Activated naive CD4-positive, alpha-beta T cell treated with anti-CD3 and anti-CD28 coated beads, Interleukin-2, amount 50 U/mL, for 16 hours (primary cell): ENCODE measurements around the gene PPBP.

Experiments used
- DNase-seq: peaks from one replicate; pipeline ENCODE4 v3.0.0-alpha.2; 2020

Gene PPBP

GRCh38 chr4:73988061-73988460 is at the start of gene PPBP:
Gene PPBP (minus strand): TSS chr4:73988190. CDS start chr4:73988103, 87 bp downstream.
- DNase-seq, result no peak

- DNase-seq, result no peak
Measured at GRCh38 chr4:74037076-74037955, 49.3 kb upstream of the PPBP start.

GRCh38 chr4:74033739-74034138 is 45.7 kb upstream of the PPBP start:
- no peak for DNase-seq

GRCh38 chr4:74032064-74032463 is 44.1 kb upstream of the PPBP start:
- DNase-seq, result no peak

GRCh38 chr4:74031576-74031975 is 43.6 kb upstream of the PPBP start:
- DNase-seq, result no peak

GRCh38 chr4:74030285-74030684 is 42.3 kb upstream of the PPBP start:
- DNase-seq, result no peak

GRCh38 chr4:74028504-74028903 is 40.5 kb upstream of the PPBP start:
- DNase-seq, result no peak

GRCh38 chr4:74023709-74024108 is 35.7 kb upstream of the PPBP start:
- DNase-seq, result no peak

GRCh38 chr4:74021601-74022000 is 33.6 kb upstream of the PPBP start:
- no peak for DNase-seq

- no peak for DNase-seq
Measured at GRCh38 chr4:74018771-74019170, 30.8 kb upstream of the PPBP start.

GRCh38 chr4:74018116-74018515 is 30.1 kb upstream of the PPBP start:
- no peak for DNase-seq

GRCh38 chr4:74016068-74016467 is 28.1 kb upstream of the PPBP start:
- DNase-seq, result no peak

- DNase-seq, result no peak
Measured at GRCh38 chr4:74015126-74015780, 27.3 kb upstream of the PPBP start.

GRCh38 chr4:74014332-74014731 is 26.3 kb upstream of the PPBP start:
- no peak for DNase-seq

GRCh38 chr4:74013264-74013663 is 25.3 kb upstream of the PPBP start:
- no peak for DNase-seq

- DNase-seq, result no peak
Measured at GRCh38 chr4:74012130-74012529, 24.1 kb upstream of the PPBP start.

- no peak for DNase-seq
Measured at GRCh38 chr4:74009307-74009706, 21.3 kb upstream of the PPBP start.

- DNase-seq, result no peak
Measured at GRCh38 chr4:74006009-74006476, 18.1 kb upstream of the PPBP start.

- DNase-seq, result no peak
Measured at GRCh38 chr4:74005528-74005927, 17.5 kb upstream of the PPBP start.

- DNase-seq, result no peak
Measured at GRCh38 chr4:74004668-74005067, 16.7 kb upstream of the PPBP start.

GRCh38 chr4:74000301-74000700 is 12.3 kb upstream of the PPBP start:
- no peak for DNase-seq

GRCh38 chr4:73998040-73999011 is 10.3 kb upstream of the PPBP start, which contains the start of gene CXCL5:
Gene CXCL5 (minus strand): TSS chr4:73998677. CDS start chr4:73998581, 96 bp downstream.
- DNase-seq, result no peak

- no peak for DNase-seq
Measured at GRCh38 chr4:73992050-73992449, 4.1 kb upstream of the PPBP start.
